Pancreas (tissue), 10 donors: ENCODE data around the gene CXCL1. TPM values are rescaled to one million over a fixed set of nuclear protein-coding genes. Genes with fewer than 3 reads are reported as not detected.

Source experiments
- ATAC-seq, 4 donors: fragments of 200-7000 bp; cut with Tn5 transposase; one replicate each; pipeline versions ENCODE4 v1.8.0 to v1.9.1; 2020; ENCODE audit warnings: mild to moderate bottlenecking in 4 of 4, moderate library complexity in 4 of 4
- DNase-seq, 6 donors: peaks; one replicate each; pipeline ENCODE4 v3.0.0-alpha.2; 2020
- FAIRE-seq: peaks from 2 replicates; lab custom pipeline; 2012; peaks lifted over from hg19 to GRCh38; lab: Jason Lieb, UNC
- H3K27ac ChIP-seq, 4 donors: fragments of 200-600 bp; sonication (generic); 1 replicate in 3 of 4; 2 replicates in 1 of 4; pipeline versions ENCODE4 v1.5.0 to v1.8.0; 2020
- H3K27me3 ChIP-seq, 4 donors: fragments of 200-600 bp; one replicate each; pipeline ENCODE4 v1.8.0; 2021
- H3K36me3 ChIP-seq, 3 donors: fragments of 200-600 bp; sonication (generic) in 1 of 3; one replicate each; pipeline versions ENCODE4 v1.5.0 to v1.8.0; 2020 to 2021
- H3K4me1 ChIP-seq, 3 donors: fragments of 200-600 bp; one replicate each; pipeline ENCODE4 v1.8.0; 2021
- H3K4me3 ChIP-seq, 4 donors: fragments of 200-600 bp; sonication (generic) in 2 of 4; one replicate each; pipeline versions ENCODE4 v1.5.0 to v1.8.0; 2020 to 2021
- H3K9me3 ChIP-seq, 4 donors: fragments of 200-600 bp; one replicate each; pipeline ENCODE4 v1.8.0; 2021
- CTCF ChIP-seq, 4 donors: fragments of 200-600 bp; sonication (generic) in 3 of 4; IDR thresholded peaks; one replicate each; pipeline versions ENCODE4 v1.5.0 to v1.8.0; 2021; ENCODE audit warnings: antibody characterized with exemption in 4 of 4
- WGBS, 2 donors: extraction: QIAGEN DNeasy Blood & Tissue Kit; methylation state at CpG; one replicate each; pipeline ENCODE4 v1.1.7; 2013; 5-methylcytosine and 5-hydroxymethylcytosine counted together
- intact Hi-C, 3 donors: fragments of 100-400 bp; cut with DNase I; formaldehyde crosslinking; loops; one replicate each; pipeline versions ENCODE4 v1.11.1 to v1.14.2; 2022
- polyA plus RNA-seq, 2 donors: library from polyadenylated mRNA; stranded (reverse); fragments of 200-250 nt; gene quantifications; one replicate each; pipeline ENCODE4 v1.2.3, GENCODE V29; 2013
- total RNA-seq, 6 donors: library from RNA; stranded (reverse); fragmentation: NEBNext Ultra II Directional in 4 of 6; extraction: Animal tissue kit (Norgen Biotek cat#: 25700) in 4 of 6; gene quantifications; one replicate each; pipeline versions ENCODE4 v1.2.1 to v1.2.4, GENCODE V29; 2021 to 2023
- donor health status: healthy with polysubstance abuse.
- donor health status: DM: no; HTN: no; CAD: no; lungs with moderate emphysema.
- donor health status: DM: no; HTN: no; CAD: no.
- donor health status: control.
- donor health status: control.
- donor health status: Bipolar disorder and iron deficiency.
- donor health status: DM: yes; HTN: yes; CAD: no.
- donor health status: DM: no; HTN: no; CAD: no.
- donor health status: DM: no; HTN: no; CAD: no.
- donor health status: DM: yes; HTN: yes; CAD: no.

The CXCL1 gene
- total and polyA plus RNA-seq, 8 donors = 2.5 to 35.4 (median 16.8) TPM

- 62 to 88% methylated on average over 1 of the region's 1 CpG for WGBS, 2 donors
- no peak for FAIRE-seq
Measured at GRCh38 chr4:73914071-73914470, 44.9 kb downstream of the CXCL1 start.

GRCh38 chr4:73916172-73916925, 47.2 kb downstream of the CXCL1 start:
- H3K9me3 ChIP-seq = no peaks in the 10 kb centered on the region
- intact Hi-C loops = no loop called here
- FAIRE-seq = no peak
- TF ChIP-seq CTCF (IDR thresholded peaks at IDR 0.05) = no peak
- no peaks in the 10 kb centered on the region for H3K36me3 ChIP-seq
- WGBS, 2 donors = 92 to 100% methylated on average over 1 of the region's 1 CpG
- H3K27me3 ChIP-seq = peaks cover 0 to 4% (median 0%) of the 10 kb centered on the region in 4 donors
- ATAC-seq = no peak
- no peak overlapping the region for H3K4me3 ChIP-seq
- no peaks in the 10 kb centered on the region for H3K4me1 ChIP-seq
- no peak overlapping the region for H3K27ac ChIP-seq
- DNase-seq = no peak

More at GRCh38 chr4:73914071-73914470, 44.9 kb downstream of the CXCL1 start:
- DNase-seq (no peak), ATAC-seq (no peak)
- H3K27me3 ChIP-seq = no peaks in the 10 kb centered on the region
- H3K4me3 ChIP-seq = no peak overlapping the region
- H3K9me3 ChIP-seq = no peaks in the 10 kb centered on the region
- TF ChIP-seq CTCF (IDR thresholded peaks at IDR 0.05) = no peak
- intact Hi-C loops = no loop called here
- no peak overlapping the region for H3K27ac ChIP-seq
- H3K4me1 ChIP-seq = no peaks in the 10 kb centered on the region
- no peaks in the 10 kb centered on the region for H3K36me3 ChIP-seq

GRCh38 chr4:73917081-73917501, 47.9 kb downstream of the CXCL1 start:
- Histone ChIP-seq H3K9me3 (no peaks in the 10 kb centered on the region), H3K27ac (no peak overlapping the region), H3K36me3 (no peaks in the 10 kb centered on the region), H3K4me1 (no peaks in the 10 kb centered on the region), H3K27me3 (peaks cover 0 to 4% (median 0%) of the 10 kb centered on the region in 4 donors), H3K4me3 (no peak overlapping the region)
- WGBS, 2 donors = 72 to 86% methylated on average over 2 of the region's 2 CpGs
- ATAC-seq = peak in 2 of 4 donors; percentile 65 to 74
- no peak for FAIRE-seq
- intact Hi-C loops = no loop called here
- no peak for DNase-seq
- no peak for TF ChIP-seq CTCF (IDR thresholded peaks at IDR 0.05)

- no peak for TF ChIP-seq CTCF (IDR thresholded peaks at IDR 0.05)
- ATAC-seq (no peak), FAIRE-seq (no peak), DNase-seq (no peak)
- Histone ChIP-seq H3K27ac (no peak overlapping the region), H3K36me3 (no peaks in the 10 kb centered on the region), H3K4me3 (no peak overlapping the region), H3K4me1 (no peaks in the 10 kb centered on the region), H3K9me3 (no peaks in the 10 kb centered on the region), H3K27me3 (peaks cover 0 to 4% (median 0%) of the 10 kb centered on the region in 4 donors)
- intact Hi-C loops = no loop called here
- 89 to 90% methylated on average over 2 of the region's 2 CpGs for WGBS, 2 donors
Measured at GRCh38 chr4:73918058-73918457, 48.9 kb downstream of the CXCL1 start.

GRCh38 chr4:73919691-73920090, 50.5 kb downstream of the CXCL1 start:
- H3K4me1 ChIP-seq = no peaks in the 10 kb centered on the region
- no peaks in the 10 kb centered on the region for H3K9me3 ChIP-seq
- 82 to 89% methylated on average over 3 of the region's 3 CpGs for WGBS, 2 donors
- H3K27me3 ChIP-seq = peaks cover 0 to 4% (median 0%) of the 10 kb centered on the region in 4 donors
- no peak for FAIRE-seq
- H3K4me3 ChIP-seq = no peak overlapping the region
- ATAC-seq = no peak
- intact Hi-C loops = no loop called here
- TF ChIP-seq CTCF (IDR thresholded peaks at IDR 0.05) = no peak
- no peaks in the 10 kb centered on the region for H3K36me3 ChIP-seq
- no peak for DNase-seq
- no peak overlapping the region for H3K27ac ChIP-seq
